PC-3 (cell line): ENCODE measurements around the gene ELOVL2.

Experiments
- CTCF ChIP-seq: fragments of 300-600 bp; sonication (generic); conservative IDR thresholded peaks from 2 replicates; pipeline ENCODE4 v1.5.1; 2017; ENCODE audit warnings: antibody characterized with exemption, low read depth, mild to moderate bottlenecking, low read length
- EZH2 ChIP-seq: fragments of 300-600 bp; sonication (generic); IDR thresholded peaks from one replicate; pipeline ENCODE4 v1.6.1; 2017; ENCODE audit warnings: antibody characterized with exemption, mild to moderate bottlenecking, low read length; ENCODE audit not compliant: unreplicated experiment
- EZH2phosphoT487 ChIP-seq: fragments of 300-600 bp; sonication (generic); IDR thresholded peaks from 2 replicates; pipeline ENCODE4 v1.6.1; 2018; ENCODE audit warnings: mild to moderate bottlenecking, antibody characterized with exemption, low read length, borderline replicate concordance

- no peak for TF ChIP-seq EZH2phosphoT487
- TF ChIP-seq CTCF, result peak; percentile 34; the same call in 1 of the 2 replicates
- no peak for TF ChIP-seq EZH2
Observed at GRCh38 chr6:11011787-11012234, 32.3 kb downstream of the ELOVL2 start.
